ENCODE results near the gene ANKRD49.
A peak's percentile ranks its signal among the peaks of the same experiment; 100 is the strongest.
"Not testable (repeated sequence)": the region's sequence is repeated elsewhere in the genome, so short reads cannot be mapped to it uniquely, and the experiment has no call there.

Gene ANKRD49, protein sequence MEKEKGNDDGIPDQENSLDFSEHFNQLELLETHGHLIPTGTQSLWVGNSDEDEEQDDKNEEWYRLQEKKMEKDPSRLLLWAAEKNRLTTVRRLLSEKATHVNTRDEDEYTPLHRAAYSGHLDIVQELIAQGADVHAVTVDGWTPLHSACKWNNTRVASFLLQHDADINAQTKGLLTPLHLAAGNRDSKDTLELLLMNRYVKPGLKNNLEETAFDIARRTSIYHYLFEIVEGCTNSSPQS

DNA sequence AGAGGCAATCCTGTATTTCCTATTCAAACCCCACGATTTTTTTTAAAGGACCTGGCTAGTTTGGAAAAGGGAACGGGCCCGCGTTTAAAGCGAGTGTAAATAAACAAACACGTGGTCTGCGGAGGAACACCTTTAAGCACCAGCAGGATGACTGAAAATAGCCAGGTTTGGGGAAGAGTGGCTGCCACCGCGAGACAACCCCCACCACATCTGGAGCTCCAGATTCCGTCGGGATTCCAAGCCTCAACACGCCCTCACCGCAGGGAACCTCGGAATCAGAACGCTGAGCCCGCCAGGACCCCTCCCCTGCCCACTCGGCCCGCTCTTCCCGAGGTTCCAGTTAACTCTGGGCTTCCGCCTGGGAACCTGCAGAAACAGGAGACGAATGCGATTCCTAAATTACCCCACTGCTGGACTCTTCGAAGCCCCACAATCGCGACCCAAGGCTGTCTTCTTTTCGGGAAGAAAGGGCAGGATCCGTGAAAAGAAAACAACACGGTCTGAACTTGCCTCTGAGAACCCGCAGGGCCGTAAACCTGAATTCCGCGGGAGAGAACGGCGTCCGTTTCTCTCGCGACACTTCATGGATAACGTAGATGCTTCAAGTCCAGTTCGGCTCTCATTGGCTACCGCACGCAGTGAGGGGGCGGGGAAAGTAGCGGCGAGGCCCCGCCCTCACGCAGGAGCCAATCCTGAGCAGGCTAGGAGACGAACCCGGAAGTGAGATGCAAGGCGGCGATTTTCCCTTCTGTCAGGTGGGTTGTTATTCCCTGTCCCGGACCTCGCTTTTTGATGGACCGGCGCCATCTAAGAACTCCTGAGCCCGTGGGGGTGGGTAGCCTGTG lies at the start of gene ANKRD49, which contains the start of gene MRE11:
TSS of gene ANKRD49 (plus strand) at position 704 of the 845 bp plus-strand sequence. CDS start 2,710 bp downstream, outside the sequence.
TSS of gene MRE11 (minus strand) at position 564 of the 845 bp plus-strand sequence. CDS start 1,043 bp downstream, outside the sequence.
- peak; percentile 98 for DNase-seq (ENCODE audit: low spot score)

DNA sequence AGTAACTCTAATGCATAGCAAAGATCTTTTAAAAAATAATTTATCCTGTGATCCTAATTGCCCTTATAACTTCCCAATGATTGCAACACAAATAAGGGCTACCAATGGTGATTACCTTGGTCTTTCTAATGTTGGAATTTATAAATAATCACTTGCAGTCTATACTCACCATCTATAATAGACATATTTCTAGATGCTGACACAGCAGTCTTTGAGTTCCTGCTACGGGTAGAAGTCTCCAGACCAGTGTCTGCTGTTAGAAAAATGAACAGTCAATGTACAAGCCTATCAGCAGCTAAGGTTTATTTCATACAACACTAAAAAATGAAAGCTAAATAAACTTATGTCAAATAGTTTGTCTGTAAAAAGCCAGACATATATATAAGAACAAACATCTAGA lies 48.1 kb upstream of the ANKRD49 start:
- DNase-seq (ENCODE audit: low spot score), result no peak

DNA sequence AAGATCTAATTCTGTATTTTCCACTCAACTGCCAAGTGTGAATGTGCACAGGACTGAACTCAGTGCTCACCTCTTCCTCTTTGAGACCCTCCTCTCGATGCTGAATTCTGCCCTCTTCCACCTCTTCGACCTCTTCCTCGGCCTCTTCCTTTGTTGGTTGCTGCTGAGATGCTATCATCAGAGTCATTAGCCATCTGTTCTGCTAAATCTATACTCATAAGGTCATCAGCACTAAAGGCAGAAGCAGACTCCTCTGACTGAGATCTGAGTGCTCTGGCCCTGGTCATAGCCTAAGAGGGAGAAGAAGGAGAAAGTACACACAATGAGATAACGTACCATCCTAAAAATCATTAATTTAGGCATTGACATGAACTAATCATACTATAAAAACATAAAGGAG lies 46.6 kb upstream of the ANKRD49 start:
- DNase-seq (ENCODE audit: low spot score), result no peak

DNA sequence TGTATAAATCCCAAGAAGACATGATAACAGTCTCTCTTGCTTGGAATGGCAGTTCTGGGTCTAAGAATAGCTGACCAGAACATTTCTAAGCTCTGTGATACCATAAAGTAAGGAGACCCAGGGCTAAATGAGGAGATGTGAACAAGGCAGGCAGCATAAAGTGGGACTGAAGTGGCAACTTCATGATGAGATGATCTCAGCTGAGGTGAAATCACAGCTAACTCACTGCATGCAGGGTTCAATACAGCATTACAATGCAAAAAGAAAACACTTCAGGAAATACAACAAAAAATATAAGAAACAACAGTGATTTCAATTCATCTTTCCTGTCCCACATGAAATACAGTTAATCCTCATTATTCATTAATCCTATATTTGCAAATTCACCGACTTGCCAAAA lies 44.8 kb upstream of the ANKRD49 start:
- no peak for DNase-seq (ENCODE audit: low spot score)

DNA sequence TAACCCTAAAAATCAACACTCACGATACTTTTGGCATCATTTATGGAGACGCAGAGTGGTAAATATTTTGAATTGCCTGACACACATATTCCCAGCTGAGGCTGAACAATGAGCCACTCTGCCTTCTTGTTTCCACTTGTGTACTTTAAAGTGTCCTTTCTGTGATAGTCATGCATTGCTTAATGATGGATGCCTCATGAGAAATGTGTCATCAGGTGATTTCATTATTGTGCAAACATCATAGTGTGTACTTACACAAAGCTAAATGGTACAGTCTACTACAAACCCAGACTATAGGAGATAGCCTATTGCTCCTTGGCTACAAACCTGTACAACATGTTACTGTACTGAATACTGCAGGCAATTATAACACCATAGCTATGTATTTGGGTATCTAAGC lies 44.3 kb upstream of the ANKRD49 start:
- no peak for DNase-seq (ENCODE audit: low spot score)

DNA sequence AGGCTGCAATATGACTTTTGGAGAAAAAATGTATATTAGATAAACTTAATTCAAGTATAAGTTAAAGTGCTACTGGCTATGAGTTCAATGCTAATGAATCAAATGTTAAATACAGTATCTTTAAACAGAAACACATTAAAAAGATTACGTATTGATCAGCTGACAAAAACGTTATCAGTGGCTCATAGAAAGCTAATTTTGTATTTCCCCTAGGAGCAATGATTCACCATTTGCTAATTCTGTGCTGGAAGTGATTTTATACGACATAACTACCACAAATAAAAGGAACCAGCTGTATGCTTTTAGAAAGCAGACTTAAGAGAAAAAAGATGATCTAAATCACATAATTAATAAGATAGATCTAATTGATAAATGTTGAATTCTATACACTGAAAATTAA lies 43.7 kb upstream of the ANKRD49 start:
- no peak for DNase-seq (ENCODE audit: low spot score)

DNA sequence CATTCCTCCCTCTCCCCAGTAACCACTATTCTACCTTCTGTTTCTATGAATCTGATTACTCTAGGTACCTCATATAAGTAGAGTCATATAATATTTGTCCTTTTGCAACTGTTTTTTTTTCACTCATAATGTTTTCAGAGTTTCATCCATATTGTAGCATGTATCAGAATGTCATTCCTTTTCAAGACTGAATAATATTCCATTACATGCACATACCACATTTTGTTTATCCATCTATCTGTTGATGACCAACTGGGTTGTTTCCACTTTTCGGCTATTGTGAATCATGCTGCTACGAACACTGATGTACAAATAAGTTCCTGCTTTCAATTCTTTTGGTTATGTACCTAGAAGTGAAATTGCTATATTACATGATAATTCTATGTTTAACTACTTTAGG lies 40.8 kb upstream of the ANKRD49 start:
- DNase-seq (ENCODE audit: low spot score), result no peak

DNA sequence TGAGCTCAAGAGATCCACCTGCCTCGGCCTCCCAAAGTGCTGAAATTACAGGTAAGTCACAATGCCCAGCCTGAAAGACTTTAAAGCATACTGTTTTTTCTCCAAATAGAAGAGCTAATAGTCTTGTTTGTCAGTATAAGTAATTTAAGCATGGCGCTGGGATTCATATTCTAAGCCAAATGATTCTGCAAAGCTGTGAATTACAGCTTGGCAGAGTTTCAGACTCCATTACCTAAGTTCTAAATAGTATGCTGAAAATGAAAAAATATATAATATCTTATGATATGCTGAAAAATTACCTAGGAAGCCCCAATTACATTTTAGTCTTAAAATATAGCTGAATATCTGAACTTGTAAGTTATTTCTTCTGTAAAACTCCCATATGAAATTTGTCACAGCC lies 39.5 kb upstream of the ANKRD49 start:
- no peak for DNase-seq (ENCODE audit: low spot score)

DNA sequence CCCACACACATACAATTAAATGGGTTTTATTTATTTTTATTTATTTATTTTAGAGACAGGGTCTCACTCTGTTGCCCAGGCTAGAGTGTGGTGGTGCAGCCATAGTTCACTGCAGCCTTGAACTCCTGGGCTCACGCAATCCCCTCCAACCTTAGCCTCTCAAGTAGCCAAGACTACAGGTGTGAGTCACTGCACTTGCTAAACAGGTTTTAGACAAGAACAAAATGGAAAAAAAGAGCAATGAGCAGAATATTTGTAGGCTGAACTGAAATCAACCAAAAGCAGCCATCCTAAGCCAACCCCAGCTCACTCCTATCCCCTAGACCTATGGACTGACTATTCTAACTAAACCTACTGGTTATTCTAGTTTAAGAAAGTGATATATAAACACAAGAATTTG lies 37.9 kb upstream of the ANKRD49 start:
- DNase-seq (ENCODE audit: low spot score), result no peak

DNA sequence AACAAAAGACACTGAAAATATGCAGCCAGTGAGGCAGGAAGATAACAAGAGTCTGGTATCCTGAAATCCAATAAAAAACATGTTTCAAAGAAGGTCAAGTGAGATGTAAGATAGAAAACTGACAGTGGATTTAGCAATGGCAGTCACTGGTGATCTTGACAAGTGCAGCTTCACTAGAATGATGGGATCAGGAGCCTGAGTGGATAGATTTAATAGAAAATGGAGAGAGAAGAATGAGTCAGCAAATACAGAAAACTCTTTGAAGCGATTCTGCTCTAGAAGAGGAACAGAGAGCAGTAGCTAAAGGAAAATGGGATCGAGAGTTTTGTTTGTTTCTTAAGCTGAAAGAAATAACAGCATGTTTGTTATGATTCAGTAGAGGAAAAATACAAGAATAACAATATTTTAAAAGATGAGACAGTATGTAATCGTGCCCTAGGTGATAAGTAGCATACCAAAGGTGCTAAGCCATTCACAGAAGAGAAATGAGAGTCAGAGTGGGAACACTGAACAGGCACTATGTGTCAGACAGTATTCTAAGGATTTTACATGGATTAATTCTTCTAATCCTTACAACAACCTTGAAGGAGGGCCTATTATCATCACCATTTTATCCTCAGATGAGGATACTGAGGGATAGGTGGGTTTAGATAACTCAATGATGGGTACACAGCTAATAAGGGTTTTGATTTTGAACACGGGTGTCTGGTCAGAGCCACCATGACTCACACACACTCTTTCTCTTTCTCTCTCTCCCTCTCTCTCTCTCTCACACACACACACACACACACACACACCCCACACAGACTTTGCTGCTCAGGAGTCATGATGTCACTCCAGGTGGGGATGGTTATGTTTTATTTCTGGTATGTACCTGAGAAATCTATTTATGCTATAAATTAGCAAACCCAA lies 36.4 kb upstream of the ANKRD49 start:
- DNase-seq (ENCODE audit: low spot score), result no peak

DNA sequence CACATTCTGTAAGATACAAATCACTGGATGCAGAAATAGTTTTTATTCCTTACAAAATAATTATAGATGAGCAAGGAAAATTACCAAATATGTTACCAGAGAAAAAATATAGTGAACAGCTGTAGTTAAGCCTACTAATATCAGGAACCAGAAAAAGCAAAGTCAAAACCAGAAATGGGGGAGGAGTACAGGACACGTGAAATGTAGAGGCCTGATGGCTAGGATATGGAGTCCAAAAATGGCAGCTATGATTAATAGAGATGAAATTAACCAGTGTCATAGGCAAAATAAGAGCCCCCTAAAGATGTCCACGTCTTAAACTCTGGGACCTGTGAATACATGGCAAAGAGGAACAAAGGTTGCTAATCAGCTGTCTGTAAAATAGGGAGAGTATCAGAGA lies 34.2 kb upstream of the ANKRD49 start:
- no peak for DNase-seq (ENCODE audit: low spot score)

DNA sequence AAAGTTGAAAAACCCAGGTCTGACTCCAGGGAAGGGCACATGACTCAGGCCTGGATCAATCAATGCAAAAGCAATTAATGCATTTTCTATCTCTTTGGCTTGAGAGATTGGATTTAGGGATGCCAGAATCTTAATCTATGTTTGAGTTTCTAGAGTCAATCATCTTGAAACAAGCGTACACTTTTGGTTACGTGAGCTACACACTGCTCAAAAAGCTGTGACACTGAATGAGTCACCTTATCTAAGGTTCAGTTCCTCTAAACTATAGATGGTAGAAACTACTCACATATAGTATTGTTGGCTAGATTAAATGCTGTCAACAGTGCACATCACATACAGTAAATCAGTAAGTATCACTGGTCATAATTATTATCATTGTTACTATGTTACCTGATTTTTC lies 24.4 kb upstream of the ANKRD49 start:
- DNase-seq (ENCODE audit: low spot score), result no peak

DNA sequence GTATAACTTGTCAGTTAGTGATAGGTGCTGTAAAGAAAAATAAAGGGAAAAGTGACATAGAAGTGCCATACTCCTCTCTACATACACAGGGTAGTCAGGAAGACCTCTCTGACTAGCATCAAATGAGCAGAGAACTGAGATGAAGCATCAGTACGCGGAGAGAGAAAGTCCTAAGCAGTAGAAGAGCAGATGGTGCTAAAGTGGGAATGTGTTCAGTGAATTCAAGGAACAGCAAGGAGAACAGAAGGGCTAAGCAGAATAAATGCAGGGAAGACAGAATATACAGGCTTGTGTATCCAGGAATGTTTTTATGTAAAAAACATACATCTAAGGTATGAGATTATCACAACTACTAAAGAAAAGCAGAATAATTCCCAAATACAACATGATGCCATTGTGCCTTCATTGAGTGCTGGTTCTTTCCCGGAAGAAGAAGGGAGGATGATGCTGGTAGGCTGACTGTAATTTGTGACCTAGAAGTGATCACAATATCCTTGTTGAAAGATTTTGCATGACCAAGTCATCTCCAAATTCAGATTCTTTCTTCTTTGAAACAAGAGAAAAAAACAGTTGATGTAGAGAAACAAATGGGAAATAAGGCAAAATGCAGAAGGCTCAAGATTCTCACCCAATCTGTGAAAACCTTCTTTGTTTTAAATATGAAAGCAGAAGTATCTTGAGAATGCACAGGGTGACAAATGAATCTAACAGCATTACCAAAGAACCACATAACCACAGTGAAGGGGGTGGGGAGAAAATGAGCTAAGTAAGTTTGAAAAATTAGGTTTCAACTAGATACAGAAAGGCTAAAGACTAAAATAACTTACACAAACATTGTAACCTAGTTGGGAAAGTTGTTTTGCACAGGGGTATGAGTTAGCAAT lies 20.6 kb upstream of the ANKRD49 start:
- DNase-seq (ENCODE audit: low spot score), result no peak

DNA sequence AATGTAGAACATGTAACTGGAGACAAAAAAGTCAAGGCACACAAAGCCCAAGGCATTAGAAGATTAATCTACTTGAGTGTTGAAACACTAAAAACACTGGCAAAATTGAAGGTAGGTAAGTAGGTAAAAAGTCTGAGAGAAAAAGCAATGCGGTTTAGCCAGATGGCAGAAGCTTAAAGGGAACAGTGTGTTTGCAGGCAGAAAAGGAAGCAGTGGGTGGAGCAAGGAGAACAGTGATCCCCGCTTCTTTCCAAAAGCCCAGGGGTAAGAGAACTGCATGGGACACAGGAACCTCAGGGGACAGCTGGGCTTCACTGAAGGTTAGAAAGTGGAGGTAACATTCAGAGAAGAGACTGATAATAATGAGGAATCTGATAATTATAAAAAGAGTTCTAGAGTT lies 16.2 kb upstream of the ANKRD49 start:
- no peak for DNase-seq (ENCODE audit: low spot score)

DNA sequence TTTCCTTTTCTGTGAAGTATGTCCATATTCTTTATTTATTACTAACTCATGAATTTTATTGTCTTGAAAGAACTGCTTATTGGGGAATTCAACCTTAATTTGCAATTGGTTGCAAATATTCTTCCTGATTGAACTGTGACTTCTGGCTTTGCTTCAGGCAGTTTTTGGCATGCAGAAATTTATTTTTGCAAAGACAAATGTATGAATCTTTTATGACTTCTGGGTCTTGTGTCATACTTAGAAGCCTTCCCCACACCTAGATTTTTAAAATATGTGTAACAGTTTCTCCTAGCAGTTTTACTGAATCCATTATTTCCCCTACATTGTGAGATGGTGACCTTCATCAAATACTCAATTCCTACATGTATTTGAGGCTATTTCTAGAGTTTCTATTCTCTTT lies 12.4 kb upstream of the ANKRD49 start:
- DNase-seq (ENCODE audit: low spot score), result no peak

DNA sequence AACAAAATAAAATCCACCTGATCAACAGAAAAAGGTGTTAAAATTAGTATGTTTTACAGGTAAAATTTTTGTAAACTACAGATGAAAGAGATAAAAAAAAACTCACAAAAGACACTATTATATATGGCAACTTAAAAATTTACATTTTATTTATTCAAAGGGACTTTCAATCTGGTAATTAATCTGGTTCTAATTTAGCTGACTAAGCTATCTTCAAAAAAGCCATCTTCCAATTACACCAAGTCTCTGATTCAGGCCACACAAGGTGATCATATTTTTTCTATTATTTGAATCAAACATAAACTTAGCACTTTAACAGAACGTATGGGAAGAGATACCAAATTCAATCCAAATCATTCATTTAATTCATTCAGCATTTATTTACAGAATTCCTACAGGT lies 7.7 kb upstream of the ANKRD49 start:
- no peak for DNase-seq (ENCODE audit: low spot score)

DNA sequence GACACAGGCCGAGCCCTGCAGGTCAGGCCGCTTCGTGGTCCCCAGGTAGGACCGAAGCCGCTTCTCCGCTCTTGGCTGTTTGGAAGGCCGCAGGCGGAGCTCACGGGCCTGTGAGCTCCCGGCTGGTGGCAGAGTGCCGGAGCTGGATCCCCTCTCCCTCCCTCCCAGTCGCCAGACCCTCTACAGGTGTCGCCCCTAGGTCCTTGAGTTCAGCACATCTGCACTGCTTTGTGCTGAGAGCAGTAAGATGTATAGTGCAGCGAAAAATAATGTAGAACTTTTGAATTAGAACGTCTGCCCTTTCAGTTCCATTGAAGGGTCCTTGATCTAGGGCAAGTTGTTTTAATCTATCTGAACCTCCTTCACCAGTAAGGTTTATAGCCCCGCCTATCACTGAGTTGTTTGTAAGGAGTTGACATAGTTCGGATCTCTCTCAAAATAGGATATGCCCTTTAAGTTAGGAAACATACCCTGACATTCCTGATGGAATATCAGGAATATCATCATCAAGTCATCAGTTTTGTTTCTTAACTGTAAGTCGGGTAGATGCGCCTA lies 419 bp downstream of the ANKRD49 start:
- DNase-seq (ENCODE audit: low spot score), result no peak

DNA sequence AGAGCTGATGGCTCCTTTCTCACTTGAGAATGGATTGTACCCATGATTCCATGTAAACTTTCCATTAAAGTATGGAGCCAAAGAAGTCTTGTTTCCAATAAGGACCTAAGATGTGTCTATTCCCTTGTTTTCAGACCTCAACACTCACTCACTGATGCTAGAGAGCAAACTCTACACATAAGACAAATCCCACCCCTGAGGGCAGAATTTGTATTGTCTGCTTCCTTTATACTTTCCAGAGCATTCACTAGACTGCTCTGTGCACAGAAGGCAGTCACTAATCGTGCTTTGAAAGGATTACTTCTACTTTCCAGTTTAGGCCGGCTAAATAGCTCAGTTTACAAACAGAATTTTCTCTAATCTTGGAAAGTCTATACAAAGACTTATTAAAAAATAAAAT lies 6.4 kb downstream of the ANKRD49 start:
- DNase-seq (ENCODE audit: low spot score), result no peak

DNA sequence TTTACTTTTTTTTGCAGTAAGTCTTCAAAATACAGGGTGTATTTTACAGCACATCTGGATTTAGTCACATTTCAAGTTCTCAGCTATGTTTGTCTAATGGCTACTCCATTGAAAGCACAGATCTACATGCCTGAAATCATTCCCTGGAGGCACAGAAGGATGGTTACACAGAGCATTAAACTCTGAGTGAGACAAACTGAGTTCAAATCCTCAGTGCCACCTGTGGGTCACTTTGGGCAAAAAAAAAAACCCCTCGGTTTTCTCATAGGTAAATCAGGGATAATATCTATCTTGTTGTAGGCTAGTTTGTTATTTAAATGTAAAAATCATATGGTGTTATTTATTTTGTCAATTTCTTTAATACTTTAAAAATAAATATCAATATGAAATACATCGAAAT lies 7.7 kb downstream of the ANKRD49 start:
- DNase-seq (ENCODE audit: low spot score), result no peak

DNA sequence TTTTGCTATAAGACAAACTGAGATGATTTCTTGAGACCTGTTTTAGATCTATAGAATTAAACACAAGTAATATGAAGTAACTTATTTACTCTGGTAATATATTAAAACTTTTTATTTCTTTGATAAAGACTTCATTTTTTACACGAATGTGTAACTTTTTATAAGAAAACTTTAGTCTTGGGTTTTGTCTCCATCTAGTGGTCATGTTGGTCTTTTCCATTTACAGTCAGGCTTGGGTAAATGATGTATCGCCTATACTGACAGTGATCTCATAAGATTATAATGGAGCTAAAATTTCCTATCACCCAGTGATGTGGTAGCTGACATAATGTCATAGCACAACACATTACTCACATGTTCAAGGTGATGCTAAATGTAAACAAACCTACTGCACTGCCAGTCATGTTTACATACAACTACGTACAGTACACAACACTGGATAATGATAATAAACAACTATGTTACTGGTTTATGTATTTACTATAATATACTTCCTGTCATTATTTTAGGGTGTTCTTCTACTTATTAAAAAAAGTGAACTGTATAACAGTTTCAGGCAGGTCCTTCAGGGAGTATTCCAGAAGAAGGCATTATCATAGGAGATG lies 11.0 kb downstream of the ANKRD49 start:
- peak; percentile 73 for DNase-seq (ENCODE audit: low spot score)

DNA sequence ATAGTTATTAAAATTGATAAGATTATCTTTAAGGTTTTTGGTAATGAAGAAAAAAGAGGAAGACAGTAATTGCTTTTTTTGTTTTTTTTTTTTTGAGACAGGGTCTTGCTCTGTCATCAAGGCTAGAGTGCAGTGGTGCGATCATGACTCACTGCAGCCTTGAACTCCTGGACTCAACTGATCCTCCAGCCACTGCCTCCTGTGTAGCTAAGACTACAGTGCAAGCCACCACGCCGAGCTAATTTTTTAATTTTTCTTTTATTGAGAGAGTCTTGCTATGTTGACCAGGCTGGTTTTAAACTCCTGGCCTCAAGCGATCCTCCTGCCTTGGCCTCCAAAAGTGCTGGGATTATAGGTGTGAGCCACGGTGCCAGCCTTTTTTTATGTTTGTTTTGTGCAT lies 12.7 kb downstream of the ANKRD49 start:
- DNase-seq (ENCODE audit: low spot score), result not testable (repeated sequence)

All from hematopoietic multipotent progenitor cell treated with erythropoietin and hydrocortisone succinate and interleukin-3 and kit ligand, for 15 days (in vitro differentiated cells).